ENCODE results near the gene TSC2. TPM values are rescaled to one million over a fixed set of nuclear protein-coding genes. Genes with fewer than 3 reads are reported as not detected.

The TSC2 gene
- total RNA-seq, 1 donor from 2014 or later, result 194 TPM

DNA sequence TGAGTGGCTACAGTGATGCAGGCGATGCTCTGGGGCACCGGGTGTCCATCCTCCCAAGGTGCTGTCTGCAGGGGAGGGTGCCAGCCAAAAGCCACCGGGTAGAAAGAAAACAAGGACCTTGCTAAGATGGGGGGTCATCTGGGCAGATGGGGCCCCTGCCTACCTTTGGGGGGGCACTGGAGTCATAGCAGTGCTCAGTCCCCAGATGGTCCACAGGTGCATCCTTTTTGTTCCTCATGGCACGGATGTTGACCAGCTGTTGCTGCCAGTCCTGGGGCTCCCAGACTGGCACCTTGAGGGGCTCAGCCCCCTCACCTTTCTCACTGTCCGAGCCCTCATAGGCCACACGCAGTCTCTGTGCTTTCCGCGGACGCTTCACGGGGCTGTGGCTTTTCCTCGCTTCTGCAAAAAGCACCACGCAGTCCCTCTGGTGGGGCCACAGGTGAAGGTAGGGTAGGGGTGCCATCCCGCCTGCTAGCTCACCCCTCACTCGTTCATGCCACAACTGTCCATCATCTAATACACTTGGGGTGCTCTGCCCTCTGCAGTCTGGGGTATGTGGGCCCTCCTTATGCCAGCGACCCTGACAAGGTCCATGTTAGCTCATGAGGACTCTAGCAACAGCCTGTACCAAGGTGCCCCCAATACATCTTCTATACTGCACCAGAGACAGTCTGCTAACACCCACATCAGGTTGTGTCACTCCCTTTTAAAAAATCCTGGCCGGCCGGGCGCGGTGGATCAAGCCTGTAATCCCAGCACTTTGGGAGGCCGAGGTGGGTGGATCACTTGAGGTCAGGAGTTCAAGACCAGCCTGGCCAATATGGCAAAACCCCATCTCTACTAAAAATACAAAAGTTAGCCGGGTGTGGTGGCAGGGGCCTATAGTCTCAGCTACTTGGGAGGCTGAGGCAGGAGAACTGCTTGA, 1.6 kb upstream of the TSC2 start:
- Mint-ChIP-seq H3K4me1 (ENCODE audit: unreplicated experiment) (peaks cover 39% of the 10 kb centered on the region), H3K36me3 (ENCODE audit: unreplicated experiment) (peaks cover 1% of the 10 kb centered on the region), H3K27me3 (ENCODE audit: unreplicated experiment) (no peaks in the 10 kb centered on the region), H3K4me3 (ENCODE audit: unreplicated experiment) (peak overlapping the region; percentile 87), H3K9me3 (ENCODE audit: unreplicated experiment) (no peaks in the 10 kb centered on the region), H3K27ac (ENCODE audit: unreplicated experiment) (no peak overlapping the region)
- no peak for DNase-seq (ENCODE audit: extremely low spot score, unreplicated experiment)
- TF ChIP-seq, protein P1, sequence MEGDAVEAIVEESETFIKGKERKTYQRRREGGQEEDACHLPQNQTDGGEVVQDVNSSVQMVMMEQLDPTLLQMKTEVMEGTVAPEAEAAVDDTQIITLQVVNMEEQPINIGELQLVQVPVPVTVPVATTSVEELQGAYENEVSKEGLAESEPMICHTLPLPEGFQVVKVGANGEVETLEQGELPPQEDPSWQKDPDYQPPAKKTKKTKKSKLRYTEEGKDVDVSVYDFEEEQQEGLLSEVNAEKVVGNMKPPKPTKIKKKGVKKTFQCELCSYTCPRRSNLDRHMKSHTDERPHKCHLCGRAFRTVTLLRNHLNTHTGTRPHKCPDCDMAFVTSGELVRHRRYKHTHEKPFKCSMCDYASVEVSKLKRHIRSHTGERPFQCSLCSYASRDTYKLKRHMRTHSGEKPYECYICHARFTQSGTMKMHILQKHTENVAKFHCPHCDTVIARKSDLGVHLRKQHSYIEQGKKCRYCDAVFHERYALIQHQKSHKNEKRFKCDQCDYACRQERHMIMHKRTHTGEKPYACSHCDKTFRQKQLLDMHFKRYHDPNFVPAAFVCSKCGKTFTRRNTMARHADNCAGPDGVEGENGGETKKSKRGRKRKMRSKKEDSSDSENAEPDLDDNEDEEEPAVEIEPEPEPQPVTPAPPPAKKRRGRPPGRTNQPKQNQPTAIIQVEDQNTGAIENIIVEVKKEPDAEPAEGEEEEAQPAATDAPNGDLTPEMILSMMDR (IDR thresholded peaks at IDR 0.05), result no peak

DNA sequence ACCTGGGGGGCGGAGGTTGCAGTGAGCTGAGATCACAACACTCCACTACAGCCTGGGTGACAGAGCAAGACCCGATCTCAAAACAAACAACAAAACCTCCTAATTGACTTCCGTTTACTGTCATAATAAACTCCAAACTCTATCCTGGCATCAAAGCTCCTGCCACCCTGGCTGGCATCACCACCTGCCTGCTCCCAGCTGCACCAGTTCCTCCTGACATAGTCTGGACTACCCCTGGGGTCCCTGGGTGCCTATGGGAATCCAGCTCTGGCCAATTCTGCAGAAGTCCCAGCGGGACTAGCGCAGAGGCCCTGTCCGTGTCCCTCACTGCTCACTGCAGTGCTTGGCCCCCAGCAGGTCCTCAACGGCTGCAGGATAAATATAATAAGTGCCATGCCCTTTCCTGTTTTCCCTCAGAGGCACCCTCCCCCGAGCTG, 874 bp upstream of the TSC2 start:
- Mint-ChIP-seq H3K27me3 (ENCODE audit: unreplicated experiment) (no peaks in the 10 kb centered on the region), H3K4me1 (ENCODE audit: unreplicated experiment) (peaks cover 33% of the 10 kb centered on the region), H3K4me3 (ENCODE audit: unreplicated experiment) (peak overlapping the region; percentile 87), H3K27ac (ENCODE audit: unreplicated experiment) (peak overlapping the region; percentile 85), H3K36me3 (ENCODE audit: unreplicated experiment) (peaks cover 3% of the 10 kb centered on the region), H3K9me3 (ENCODE audit: unreplicated experiment) (no peaks in the 10 kb centered on the region)
- no peak for DNase-seq (ENCODE audit: extremely low spot score, unreplicated experiment)
- TF ChIP-seq, protein P1 (IDR thresholded peaks at IDR 0.05), result no peak

DNA sequence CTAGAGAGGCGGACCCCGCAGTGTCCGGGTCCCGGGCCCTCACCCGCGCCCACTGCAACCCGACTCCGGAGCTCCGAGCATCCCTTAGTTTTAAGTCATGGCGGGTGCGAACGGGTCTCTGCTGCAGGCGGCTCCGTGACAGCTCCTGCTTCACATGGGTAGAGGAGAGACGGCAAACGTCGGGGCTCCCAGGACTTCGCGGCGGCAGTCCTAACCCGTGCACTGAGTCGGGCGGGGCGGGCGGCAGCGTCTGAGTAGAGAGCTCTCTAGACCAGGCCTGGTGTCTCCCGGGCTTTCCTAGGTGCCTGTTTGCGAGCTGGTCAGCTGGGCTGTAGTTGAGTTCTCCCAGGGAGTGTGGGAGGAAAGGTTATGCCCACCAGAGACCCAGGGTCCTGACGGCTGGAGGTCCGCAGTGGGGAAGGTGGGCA, 345 bp downstream of the TSC2 start:
- DNase-seq (ENCODE audit: extremely low spot score, unreplicated experiment), result no peak
- peaks cover 5% of the 10 kb centered on the region for H3K36me3 Mint-ChIP-seq (ENCODE audit: unreplicated experiment)
- H3K27me3 Mint-ChIP-seq (ENCODE audit: unreplicated experiment), result no peaks in the 10 kb centered on the region
- TF ChIP-seq, protein P1 (IDR thresholded peaks at IDR 0.05), result no peak
- H3K27ac Mint-ChIP-seq (ENCODE audit: unreplicated experiment), result peak overlapping the region; percentile 7
- peak overlapping the region; percentile 89 for H3K4me3 Mint-ChIP-seq (ENCODE audit: unreplicated experiment)
- peaks cover 27% of the 10 kb centered on the region for H3K4me1 Mint-ChIP-seq (ENCODE audit: unreplicated experiment)
- H3K9me3 Mint-ChIP-seq (ENCODE audit: unreplicated experiment), result no peaks in the 10 kb centered on the region

DNA sequence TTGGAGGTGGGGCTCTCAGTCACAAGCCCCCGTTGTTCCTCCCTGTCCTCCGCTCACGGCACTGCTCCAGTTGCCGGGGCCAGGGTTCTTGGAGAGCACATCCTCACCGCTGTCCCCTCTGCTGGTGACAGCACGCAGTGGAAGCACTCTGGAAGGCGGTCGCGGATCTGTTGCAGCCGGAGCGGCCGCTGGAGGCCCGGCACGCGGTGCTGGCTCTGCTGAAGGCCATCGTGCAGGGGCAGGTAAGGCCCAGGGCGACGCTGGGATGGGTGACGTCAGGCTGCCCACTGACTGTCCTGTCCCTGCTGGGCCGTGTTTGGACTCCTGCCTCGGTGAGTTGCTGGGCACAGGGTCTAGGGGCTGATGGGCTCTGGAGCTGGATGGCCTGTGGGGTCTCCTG, 5.4 kb downstream of the TSC2 start:
- H3K27me3 Mint-ChIP-seq (ENCODE audit: unreplicated experiment), result no peaks in the 10 kb centered on the region
- H3K4me3 Mint-ChIP-seq (ENCODE audit: unreplicated experiment), result no peak overlapping the region
- H3K36me3 Mint-ChIP-seq (ENCODE audit: unreplicated experiment), result peaks cover 17% of the 10 kb centered on the region
- TF ChIP-seq, protein P1 (IDR thresholded peaks at IDR 0.05), result no peak
- H3K9me3 Mint-ChIP-seq (ENCODE audit: unreplicated experiment), result no peaks in the 10 kb centered on the region
- H3K4me1 Mint-ChIP-seq (ENCODE audit: unreplicated experiment), result peaks cover 10% of the 10 kb centered on the region
- no peak overlapping the region for H3K27ac Mint-ChIP-seq (ENCODE audit: unreplicated experiment)
- DNase-seq (ENCODE audit: extremely low spot score, unreplicated experiment), result no peak

DNA sequence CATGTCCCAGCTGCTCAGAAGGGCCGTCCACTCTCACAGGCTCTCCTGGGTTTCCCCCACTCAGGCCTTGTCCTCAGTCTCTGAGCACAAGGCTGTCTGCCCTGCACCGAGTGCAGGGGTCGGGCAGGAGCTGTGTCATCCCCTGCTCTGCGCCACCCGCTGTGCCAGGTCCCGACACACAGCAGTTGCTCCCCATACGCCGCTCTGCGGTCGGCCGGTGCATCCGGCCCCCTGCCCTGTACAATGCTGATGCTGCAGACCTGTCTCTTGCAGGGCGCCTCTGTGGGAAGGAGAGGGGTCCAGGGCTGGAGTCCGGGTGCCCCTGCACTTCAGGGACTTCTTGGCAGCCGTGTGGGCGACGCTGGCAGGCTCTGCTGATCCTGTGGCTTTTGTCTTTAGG, 6.1 kb downstream of the TSC2 start:
- peaks cover 4% of the 10 kb centered on the region for H3K4me1 Mint-ChIP-seq (ENCODE audit: unreplicated experiment)
- TF ChIP-seq, protein P1 (IDR thresholded peaks at IDR 0.05), result no peak
- H3K27ac Mint-ChIP-seq (ENCODE audit: unreplicated experiment), result no peak overlapping the region
- H3K36me3 Mint-ChIP-seq (ENCODE audit: unreplicated experiment), result peaks cover 24% of the 10 kb centered on the region
- H3K4me3 Mint-ChIP-seq (ENCODE audit: unreplicated experiment), result no peak overlapping the region
- DNase-seq (ENCODE audit: extremely low spot score, unreplicated experiment), result no peak
- no peaks in the 10 kb centered on the region for H3K27me3 Mint-ChIP-seq (ENCODE audit: unreplicated experiment)
- no peaks in the 10 kb centered on the region for H3K9me3 Mint-ChIP-seq (ENCODE audit: unreplicated experiment)

Measured in osteocyte (in vitro differentiated cells).